Calu3 (cell line): ENCODE results near the gene MMAB. TPM values are rescaled to one million over a fixed set of nuclear protein-coding genes. Genes with fewer than 3 reads are reported as not detected.

Source experiments
- BruUV-seq: library from RNA; stranded (reverse); fragments of 400-500 nt; replicated peaks from 2 replicates; lab custom pipeline; 2021; lab: Mats Ljungman, UMichigan
- CTCF ChIA-PET: fragments of 300-600 bp; sonication (Branson Sonifier 250); formaldehyde crosslinking; loops from one replicate; lab custom pipeline; 2022; ENCODE audit warnings: antibody characterized with exemption; lab: Charles Lee
- DNase-seq: peaks from one replicate; pipeline ENCODE4 v3.0.0; 2022
- H3K27ac Mint-ChIP-seq: one replicate; pipeline ENCODE4 v1.8.0; 2022; ENCODE audit warnings: mixed read lengths; ENCODE audit not compliant: unreplicated experiment
- H3K27me3 Mint-ChIP-seq: one replicate; pipeline ENCODE4 v1.8.0; 2022; ENCODE audit warnings: mixed read lengths; ENCODE audit not compliant: unreplicated experiment
- H3K36me3 Mint-ChIP-seq: one replicate; pipeline ENCODE4 v1.8.0; 2022; ENCODE audit warnings: mild to moderate bottlenecking, moderate library complexity, mixed read lengths; ENCODE audit not compliant: insufficient read depth, unreplicated experiment
- H3K4me1 Mint-ChIP-seq: one replicate; pipeline ENCODE4 v1.8.0; 2022; ENCODE audit warnings: mild to moderate bottlenecking, low read depth, mixed read lengths; ENCODE audit not compliant: unreplicated experiment
- H3K4me3 Mint-ChIP-seq: one replicate; pipeline ENCODE4 v1.8.0; 2022; ENCODE audit warnings: mild to moderate bottlenecking, low read depth, moderate library complexity, mixed read lengths; ENCODE audit not compliant: unreplicated experiment
- H3K9me3 Mint-ChIP-seq: one replicate; pipeline ENCODE4 v1.8.0; 2022; ENCODE audit warnings: low read depth, mixed read lengths; ENCODE audit not compliant: unreplicated experiment
- intact Hi-C: fragments of 100-400 bp; cut with micrococcal nuclease; formaldehyde crosslinking; loops from one replicate; pipeline ENCODE4 v1.10.0; 2022; ENCODE audit not compliant: unreplicated experiment
- total RNA-seq: library from RNA; stranded (reverse); gene quantifications from 2 replicates; pipeline ENCODE4 v1.2.3, GENCODE V29; 2022
- TF ChIP-seq, protein P1 (sequence below): fragments of 200-600 bp; IDR thresholded peaks from one replicate; pipeline ENCODE4 v1.8.0; 2022; ENCODE audit warnings: antibody characterized with exemption; ENCODE audit not compliant: unreplicated experiment

Gene MMAB
- total RNA-seq, 1 experiment from 2014 or later: 82.8 TPM

DNA sequence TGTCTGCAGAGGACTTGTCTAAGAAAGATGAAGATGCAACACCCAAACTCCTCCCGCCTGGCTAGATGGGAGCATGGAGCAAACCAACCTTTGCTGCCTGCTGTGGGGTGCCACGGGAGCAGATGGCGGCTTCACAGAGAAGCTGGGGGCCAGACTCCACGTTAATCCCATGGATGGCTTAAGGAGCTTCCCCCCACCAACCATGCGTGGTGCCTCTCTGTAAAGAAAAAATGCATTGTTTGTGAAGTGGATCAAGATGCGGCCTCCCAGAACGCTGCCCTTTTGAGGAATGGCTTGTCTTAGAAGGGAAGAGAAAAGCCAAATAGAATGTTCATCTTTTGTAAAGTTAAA lies 15.9 kb upstream of the MMAB start:
- Mint-ChIP-seq H3K9me3 (no peaks in the 10 kb centered on the region), H3K27ac (peak overlapping the region; percentile 56), H3K4me1 (peaks cover 10% of the 10 kb centered on the region), H3K4me3 (no peak overlapping the region), H3K36me3 (peaks cover 34% of the 10 kb centered on the region), H3K27me3 (no peaks in the 10 kb centered on the region)
- intact Hi-C loops: no loop called here
- CTCF ChIA-PET: no interaction called here
- no peak for DNase-seq
- TF ChIP-seq, protein P1, sequence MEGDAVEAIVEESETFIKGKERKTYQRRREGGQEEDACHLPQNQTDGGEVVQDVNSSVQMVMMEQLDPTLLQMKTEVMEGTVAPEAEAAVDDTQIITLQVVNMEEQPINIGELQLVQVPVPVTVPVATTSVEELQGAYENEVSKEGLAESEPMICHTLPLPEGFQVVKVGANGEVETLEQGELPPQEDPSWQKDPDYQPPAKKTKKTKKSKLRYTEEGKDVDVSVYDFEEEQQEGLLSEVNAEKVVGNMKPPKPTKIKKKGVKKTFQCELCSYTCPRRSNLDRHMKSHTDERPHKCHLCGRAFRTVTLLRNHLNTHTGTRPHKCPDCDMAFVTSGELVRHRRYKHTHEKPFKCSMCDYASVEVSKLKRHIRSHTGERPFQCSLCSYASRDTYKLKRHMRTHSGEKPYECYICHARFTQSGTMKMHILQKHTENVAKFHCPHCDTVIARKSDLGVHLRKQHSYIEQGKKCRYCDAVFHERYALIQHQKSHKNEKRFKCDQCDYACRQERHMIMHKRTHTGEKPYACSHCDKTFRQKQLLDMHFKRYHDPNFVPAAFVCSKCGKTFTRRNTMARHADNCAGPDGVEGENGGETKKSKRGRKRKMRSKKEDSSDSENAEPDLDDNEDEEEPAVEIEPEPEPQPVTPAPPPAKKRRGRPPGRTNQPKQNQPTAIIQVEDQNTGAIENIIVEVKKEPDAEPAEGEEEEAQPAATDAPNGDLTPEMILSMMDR: no peak
- no TSS peak for BruUV-seq

DNA sequence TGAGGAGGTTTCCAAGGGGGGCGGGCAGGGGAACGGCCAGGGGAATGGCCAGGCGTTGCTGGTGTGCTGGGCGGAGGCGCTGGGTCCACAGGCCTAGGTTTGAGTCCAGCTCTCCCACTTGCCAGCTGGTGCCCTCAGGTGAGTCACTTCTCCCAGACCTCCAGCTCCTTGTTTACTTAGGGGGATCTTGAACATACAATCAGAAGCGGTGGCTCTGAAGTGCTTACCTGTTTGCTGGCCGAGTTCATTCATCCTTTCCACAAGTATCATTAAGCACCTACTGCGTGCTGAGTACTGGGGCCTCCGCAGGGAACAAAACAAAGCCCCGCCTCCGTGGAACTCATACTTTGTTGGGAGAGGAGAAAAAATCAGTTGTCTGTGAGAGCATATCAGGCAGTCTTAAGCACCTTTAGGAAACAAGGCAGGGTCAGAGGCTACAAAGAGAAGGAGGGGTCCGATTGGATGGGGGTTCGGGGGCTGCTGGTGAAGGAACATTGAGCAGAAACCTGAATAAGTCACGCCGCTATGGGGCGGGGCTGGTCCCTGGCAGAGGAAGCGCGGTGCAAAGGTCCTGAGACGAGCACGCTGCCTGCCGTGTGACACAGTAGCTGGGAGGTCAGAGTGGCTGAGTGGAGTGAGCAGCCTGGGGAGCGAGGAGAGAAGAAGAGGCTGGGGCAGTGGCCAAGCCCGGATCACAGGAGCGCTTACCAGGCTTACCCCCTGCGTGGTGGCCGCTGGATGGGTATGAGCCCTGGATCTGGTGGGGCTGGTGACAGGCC lies 15.3 kb upstream of the MMAB start:
- no peaks in the 10 kb centered on the region for H3K9me3 Mint-ChIP-seq
- CTCF ChIA-PET: no interaction called here
- BruUV-seq: no TSS peak
- no peaks in the 10 kb centered on the region for H3K27me3 Mint-ChIP-seq
- no peak for DNase-seq
- peaks cover 34% of the 10 kb centered on the region for H3K36me3 Mint-ChIP-seq
- peak overlapping the region; percentile 56 for H3K27ac Mint-ChIP-seq
- TF ChIP-seq, protein P1: no peak
- H3K4me1 Mint-ChIP-seq: peaks cover 10% of the 10 kb centered on the region
- no peak overlapping the region for H3K4me3 Mint-ChIP-seq
- intact Hi-C loops: no loop called here

DNA sequence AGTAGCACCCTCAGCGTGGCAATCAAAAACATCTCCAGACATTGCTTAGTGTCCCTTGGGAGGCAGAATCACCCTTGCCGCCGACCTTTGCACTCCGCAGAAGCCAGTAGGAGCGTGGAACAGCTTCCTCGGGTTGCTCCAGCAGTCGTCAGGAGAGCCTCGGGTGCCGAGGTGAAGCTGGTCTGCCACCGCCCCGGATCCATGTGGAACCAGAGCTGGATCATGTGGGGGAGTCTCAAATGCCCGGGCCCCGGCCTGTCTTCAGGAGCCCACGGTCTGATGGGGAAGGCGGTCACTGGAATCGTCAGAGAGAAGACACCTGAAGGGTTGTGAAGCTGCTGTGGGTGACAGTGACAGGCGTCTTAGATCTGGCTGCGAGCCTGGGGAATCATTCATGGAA lies 14.6 kb upstream of the MMAB start:
- no TSS peak for BruUV-seq
- CTCF ChIA-PET: no interaction called here
- intact Hi-C loops: no loop called here
- Mint-ChIP-seq H3K27me3 (no peaks in the 10 kb centered on the region), H3K9me3 (no peaks in the 10 kb centered on the region), H3K36me3 (peaks cover 34% of the 10 kb centered on the region), H3K27ac (no peak overlapping the region), H3K4me3 (no peak overlapping the region), H3K4me1 (peaks cover 10% of the 10 kb centered on the region)
- TF ChIP-seq, protein P1: no peak
- no peak for DNase-seq

DNA sequence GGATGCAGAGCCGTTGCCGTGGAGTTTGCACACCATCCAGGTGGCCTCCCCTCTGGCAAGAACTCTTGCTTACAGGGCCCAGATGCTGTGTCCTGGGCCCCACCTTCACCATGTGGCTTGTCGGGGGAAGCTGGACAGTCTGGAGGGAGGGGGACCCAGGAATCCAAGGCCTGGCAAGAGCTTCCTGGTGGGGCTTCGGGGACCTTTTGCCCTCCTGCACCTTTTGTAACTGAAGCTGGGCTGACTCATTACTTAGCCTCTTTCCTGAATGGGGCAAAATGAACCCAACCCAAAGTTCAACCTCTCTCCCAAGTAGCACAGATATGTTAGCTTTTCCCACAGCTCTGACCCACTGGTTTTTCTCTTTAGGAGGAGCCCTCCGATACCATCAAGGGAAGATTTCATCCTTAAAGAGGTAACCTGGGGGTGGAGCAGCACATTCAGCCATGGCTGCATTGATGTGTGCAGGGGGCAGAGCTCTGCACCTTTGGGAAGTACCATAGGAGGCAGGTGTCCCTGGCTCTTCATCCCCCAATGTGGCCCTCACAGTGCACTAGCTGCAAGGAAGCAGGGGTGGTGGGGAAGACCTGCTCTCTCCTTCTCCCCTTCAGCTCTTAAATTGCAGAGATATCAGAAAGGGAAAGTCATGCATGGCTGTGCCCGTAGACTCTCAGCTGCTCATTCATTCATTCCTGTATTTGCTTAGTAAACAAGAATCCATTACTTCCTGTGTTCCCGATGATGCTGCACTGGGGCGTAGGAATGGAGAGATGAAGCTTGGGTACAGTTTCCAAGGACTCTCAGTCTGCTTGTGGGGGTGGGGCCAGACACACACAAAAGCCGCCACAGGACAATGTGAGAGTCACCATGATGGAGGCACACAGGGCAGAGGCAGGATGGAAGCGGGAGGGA lies 13.3 kb upstream of the MMAB start:
- CTCF ChIA-PET: no interaction called here
- H3K27ac Mint-ChIP-seq: no peak overlapping the region

More for the DNA sequence above, 13.3 kb upstream of the MMAB start:
- H3K9me3 Mint-ChIP-seq: no peaks in the 10 kb centered on the region
- peaks cover 19% of the 10 kb centered on the region for H3K4me1 Mint-ChIP-seq
- no peak for DNase-seq
- H3K4me3 Mint-ChIP-seq: no peak overlapping the region
- peaks cover 40% of the 10 kb centered on the region for H3K36me3 Mint-ChIP-seq
- TF ChIP-seq, protein P1: no peak
- no peaks in the 10 kb centered on the region for H3K27me3 Mint-ChIP-seq
- intact Hi-C loops: no loop called here
- no TSS peak for BruUV-seq
